H54 (cell line): ENCODE results near the gene SPINT1.

Source experiments
- DNase-seq: peaks from one replicate; pipeline ENCODE4 v3.0.0; 2011; ENCODE audit warnings: low spot score, mixed read lengths; ENCODE audit not compliant: insufficient read length
- FAIRE-seq: peaks from 3 replicates; lab custom pipeline; 2011; peaks lifted over from hg19 to GRCh38; lab: Jason Lieb, UNC
- POLR2A ChIP-seq: IDR thresholded peaks from 2 replicates; pipeline ENCODE4 v1.6.1; 2011; ENCODE audit warnings: low read depth, mild to moderate bottlenecking, low read length

The SPINT1 gene, protein sequence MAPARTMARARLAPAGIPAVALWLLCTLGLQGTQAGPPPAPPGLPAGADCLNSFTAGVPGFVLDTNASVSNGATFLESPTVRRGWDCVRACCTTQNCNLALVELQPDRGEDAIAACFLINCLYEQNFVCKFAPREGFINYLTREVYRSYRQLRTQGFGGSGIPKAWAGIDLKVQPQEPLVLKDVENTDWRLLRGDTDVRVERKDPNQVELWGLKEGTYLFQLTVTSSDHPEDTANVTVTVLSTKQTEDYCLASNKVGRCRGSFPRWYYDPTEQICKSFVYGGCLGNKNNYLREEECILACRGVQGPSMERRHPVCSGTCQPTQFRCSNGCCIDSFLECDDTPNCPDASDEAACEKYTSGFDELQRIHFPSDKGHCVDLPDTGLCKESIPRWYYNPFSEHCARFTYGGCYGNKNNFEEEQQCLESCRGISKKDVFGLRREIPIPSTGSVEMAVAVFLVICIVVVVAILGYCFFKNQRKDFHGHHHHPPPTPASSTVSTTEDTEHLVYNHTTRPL

DNA sequence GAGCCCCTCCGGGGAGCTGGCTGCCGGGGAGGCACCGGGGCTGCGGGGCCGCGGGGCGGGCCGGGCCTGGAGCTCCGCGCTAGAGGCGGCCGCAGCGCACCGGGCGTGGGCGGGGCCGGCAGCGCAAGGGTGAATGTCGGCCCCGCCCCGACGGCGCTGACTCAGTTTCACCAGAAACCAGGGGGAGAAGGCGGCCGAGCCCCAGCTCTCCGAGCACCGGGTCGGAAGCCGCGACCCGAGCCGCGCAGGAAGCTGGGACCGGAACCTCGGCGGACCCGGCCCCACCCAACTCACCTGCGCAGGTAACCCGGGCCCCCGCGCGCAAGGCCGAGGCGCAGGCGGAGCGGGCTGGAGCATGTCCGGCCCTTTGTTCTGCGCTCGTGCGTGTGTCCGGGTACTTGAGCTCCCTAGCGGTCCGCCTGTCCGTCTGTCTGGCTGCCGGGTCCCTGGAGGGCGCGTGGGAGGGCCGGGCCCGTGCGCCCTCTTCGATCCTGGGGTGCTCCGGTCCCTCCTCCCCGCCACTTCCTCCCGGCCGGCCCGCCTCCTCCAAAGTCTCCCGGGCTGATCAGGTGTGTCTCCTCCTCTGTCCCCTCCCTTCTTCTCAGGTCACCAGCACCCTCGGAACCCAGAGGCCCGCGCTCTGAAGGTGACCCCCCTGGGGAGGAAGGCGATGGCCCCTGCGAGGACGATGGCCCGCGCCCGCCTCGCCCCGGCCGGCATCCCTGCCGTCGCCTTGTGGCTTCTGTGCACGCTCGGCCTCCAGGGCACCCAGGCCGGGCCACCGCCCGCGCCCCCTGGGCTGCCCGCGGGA is at the start of gene SPINT1:
SPINT1 (plus strand) TSS at position 164 of the 811 bp plus-strand sequence; CDS start at position 671, 507 bp downstream.
- DNase-seq (no peak), FAIRE-seq (no peak)
- TF ChIP-seq POLR2A: no peak

DNA sequence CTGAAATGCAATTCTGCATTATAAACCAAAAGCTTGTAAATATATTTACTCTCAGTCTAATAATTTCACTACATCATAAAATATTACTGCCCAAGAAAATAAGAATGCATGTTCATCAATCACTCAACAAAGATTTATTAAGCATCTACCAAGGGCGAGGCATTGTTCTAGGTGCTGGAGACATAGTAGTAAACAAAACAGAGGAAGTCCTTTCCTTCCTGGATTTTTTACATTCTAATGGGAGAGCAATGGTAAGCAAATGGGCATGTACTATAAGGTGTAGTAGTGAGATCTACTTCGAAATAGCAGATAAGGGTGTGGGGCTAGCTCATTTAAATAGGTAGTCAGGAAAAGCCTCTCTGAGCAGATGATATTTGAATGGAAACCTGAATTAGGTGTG is 47.8 kb upstream of the SPINT1 start:
- TF ChIP-seq POLR2A: no peak
- DNase-seq (no peak), FAIRE-seq (no peak)

DNA sequence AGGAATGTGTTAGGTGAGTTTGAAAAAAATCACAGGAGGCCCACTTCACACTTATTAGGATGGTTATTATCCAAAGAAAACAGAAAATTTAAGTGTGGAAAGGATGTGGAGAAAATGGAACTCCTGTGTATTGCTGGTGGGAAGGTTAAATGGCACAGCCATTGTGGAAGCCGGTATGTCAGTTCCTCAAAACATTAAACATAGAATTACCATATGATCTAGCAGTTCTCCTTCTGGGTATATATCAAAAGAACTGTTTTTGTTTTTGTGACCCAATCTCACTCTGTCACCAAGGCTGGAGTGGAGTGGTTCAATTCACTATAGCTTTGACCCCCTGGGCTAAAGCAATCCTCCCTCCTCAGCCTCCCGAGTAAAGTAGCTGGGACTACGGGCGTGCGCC is 47.3 kb upstream of the SPINT1 start:
- no peak for FAIRE-seq
- DNase-seq: no peak
- no peak for TF ChIP-seq POLR2A

DNA sequence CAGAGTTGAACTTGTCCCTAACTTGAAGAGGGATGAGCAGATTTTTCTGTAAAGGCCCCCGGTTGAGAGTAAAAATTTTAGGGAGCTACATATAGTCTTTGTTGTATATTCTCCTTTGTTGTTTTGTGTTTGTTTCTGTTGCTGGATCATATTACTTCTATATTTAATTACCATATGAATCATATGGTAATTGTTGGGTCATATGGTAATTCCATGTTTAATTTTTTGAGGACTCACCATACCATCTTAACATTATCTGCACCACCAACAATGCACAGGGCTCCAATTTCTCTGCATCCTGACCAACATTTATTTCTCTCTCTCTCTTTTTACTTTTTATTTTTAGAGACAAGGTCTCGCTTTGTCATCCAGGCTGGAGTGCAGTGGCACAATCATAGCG is 44.3 kb upstream of the SPINT1 start:
- FAIRE-seq (no peak), DNase-seq (no peak)
- no peak for TF ChIP-seq POLR2A

- no peak for TF ChIP-seq POLR2A
- DNase-seq: no peak
- FAIRE-seq: no peak
These were observed 40.8 kb upstream of the SPINT1 start for GRCh38 chr15:40803076-40803475.

- FAIRE-seq (no peak), DNase-seq (no peak)
- no peak for TF ChIP-seq POLR2A
These were observed 40.2 kb upstream of the SPINT1 start for GRCh38 chr15:40803688-40804087.

DNA sequence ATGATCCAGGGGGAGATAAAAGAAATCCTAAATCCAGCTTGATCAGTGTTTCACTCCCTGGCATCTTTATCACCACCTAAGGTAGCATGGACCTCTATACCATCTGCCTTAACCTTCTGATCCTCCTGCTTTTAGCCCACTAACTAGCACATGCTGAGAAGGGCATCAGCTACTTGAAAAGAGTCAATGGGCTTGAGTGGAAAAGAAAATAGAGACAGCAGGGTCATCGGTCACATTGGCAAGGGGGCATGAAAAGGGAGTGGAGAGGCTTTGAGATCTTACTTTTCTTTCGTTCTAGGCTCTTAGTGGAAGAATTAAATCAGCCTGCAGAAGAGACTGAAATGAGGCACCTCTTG is 37.2 kb upstream of the SPINT1 start:
- no peak for TF ChIP-seq POLR2A
- DNase-seq: no peak
- no peak for FAIRE-seq

GRCh38 chr15:40807028-40807887 is 36.6 kb upstream of the SPINT1 start, which contains the start of the genes DNAJC17 and ZFYVE19:
Gene DNAJC17 (minus strand): TSS chr15:40807473. CDS start chr15:40807446, 27 bp downstream.
Gene ZFYVE19 (plus strand): TSS chr15:40807089. CDS start chr15:40807590, 501 bp downstream.
- FAIRE-seq (peak; percentile 78), DNase-seq (peak; percentile 95)

GRCh38 chr15:40807888-40808461 is 35.9 kb upstream of the SPINT1 start:
- no peak for TF ChIP-seq POLR2A
- DNase-seq (no peak), FAIRE-seq (no peak)

More at GRCh38 chr15:40807028-40807887, 36.6 kb upstream of the SPINT1 start, which contains the start of the genes DNAJC17 and ZFYVE19:
- TF ChIP-seq POLR2A: peak; percentile 71

DNA sequence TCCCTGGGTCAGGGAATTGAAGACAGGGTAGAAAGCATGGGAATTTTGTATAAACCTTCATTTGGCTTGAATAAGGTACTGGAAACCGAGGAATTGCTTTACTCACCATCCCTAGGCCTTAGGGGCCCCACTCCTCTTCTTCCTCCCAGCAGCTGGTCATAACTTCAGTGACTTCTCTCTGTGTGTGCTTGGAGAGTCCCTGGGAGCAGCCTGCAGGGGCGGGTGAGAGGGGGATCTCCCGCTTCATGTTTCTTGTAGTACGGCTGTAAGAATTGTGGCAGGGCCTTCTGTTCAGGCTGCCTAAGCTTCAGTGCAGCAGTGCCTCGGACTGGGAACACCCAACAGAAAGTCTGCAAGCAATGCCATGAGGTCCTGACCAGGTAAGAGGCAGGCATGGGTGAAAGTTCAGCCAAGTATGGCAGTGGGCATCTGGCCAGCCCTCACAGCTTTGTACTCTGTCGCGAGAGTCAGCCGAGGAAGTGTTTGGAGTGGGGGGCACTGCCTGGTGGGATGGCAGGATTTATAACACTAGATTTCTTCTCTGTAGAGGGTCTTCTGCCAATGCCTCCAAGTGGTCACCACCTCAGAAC is 34.9 kb upstream of the SPINT1 start:
- no peak for TF ChIP-seq POLR2A
- no peak for FAIRE-seq
- DNase-seq: no peak

DNA sequence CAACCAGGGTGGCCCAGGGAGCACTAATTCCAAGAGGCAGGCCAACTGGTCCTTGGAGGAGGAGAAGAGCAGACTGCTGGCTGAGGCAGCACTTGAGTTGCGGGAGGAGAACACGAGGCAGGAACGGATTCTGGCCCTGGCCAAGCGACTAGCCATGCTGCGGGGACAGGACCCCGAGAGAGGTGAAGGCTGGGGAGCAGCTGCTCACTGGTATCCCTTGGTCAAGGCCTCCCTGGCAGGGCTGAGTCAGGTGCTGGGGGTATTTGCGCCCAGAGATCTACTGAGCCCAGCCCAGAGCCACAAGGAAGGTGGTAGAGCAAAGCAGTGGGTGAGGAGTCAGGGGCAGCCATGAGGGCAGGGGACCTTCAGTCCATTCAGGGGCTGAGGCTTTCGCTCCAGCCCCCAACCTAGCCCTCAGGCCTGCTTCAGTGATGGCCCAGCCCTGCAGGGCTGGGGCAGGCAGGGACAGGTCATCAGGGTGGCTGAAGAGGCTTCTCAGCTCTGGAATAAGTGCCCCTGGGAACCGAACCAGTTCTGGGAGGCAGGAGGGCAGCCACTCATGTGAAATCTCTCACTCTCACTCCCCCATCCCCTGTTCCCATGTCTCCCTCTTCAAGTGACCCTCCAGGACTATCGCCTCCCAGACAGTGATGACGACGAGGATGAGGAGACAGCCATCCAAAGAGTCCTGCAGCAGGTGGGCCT is 31.0 kb upstream of the SPINT1 start:
- FAIRE-seq: no peak
- DNase-seq: no peak
- no peak for TF ChIP-seq POLR2A
